ENCODE measurements around the gene LRRC28. TPM values are rescaled to one million over a fixed set of nuclear protein-coding genes. Genes with fewer than 3 reads are reported as not detected.

Gene LRRC28
- total and polyA plus RNA-seq, 8 donors, result 4.5 to 24.9 (median 15.2) TPM

DNA sequence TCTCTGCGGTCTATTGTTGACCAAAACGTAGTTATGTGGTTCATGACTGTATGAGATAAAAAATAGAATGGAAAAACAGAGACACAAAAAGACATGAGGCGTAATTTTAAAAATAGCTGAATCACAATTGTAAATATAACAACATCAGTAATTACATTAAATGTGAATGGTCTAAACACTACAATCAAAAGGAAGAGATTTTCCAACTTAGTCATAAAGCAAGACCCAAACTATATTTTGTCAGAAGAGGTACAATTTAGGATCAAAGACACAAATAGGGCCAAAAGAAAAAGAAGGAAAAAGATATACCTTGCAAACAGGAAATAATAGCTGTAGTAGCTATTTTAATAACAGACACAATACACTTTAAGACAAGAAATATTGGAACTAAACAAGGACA lies 61.5 kb downstream of the LRRC28 start:
- Histone ChIP-seq H3K27me3 (no peaks in the 10 kb centered on the region), H3K4me1 (no peaks in the 10 kb centered on the region), H3K4me3 (no peak overlapping the region), H3K9me3 (no peaks in the 10 kb centered on the region), H3K36me3 (no peaks in the 10 kb centered on the region), H3K27ac (no peak overlapping the region)
- intact Hi-C loops (cut with DNase I), result no loop called here
- TF ChIP-seq, protein P1, sequence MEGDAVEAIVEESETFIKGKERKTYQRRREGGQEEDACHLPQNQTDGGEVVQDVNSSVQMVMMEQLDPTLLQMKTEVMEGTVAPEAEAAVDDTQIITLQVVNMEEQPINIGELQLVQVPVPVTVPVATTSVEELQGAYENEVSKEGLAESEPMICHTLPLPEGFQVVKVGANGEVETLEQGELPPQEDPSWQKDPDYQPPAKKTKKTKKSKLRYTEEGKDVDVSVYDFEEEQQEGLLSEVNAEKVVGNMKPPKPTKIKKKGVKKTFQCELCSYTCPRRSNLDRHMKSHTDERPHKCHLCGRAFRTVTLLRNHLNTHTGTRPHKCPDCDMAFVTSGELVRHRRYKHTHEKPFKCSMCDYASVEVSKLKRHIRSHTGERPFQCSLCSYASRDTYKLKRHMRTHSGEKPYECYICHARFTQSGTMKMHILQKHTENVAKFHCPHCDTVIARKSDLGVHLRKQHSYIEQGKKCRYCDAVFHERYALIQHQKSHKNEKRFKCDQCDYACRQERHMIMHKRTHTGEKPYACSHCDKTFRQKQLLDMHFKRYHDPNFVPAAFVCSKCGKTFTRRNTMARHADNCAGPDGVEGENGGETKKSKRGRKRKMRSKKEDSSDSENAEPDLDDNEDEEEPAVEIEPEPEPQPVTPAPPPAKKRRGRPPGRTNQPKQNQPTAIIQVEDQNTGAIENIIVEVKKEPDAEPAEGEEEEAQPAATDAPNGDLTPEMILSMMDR (IDR thresholded peaks at IDR 0.05), result no peak
- FAIRE-seq (no peak), ATAC-seq (no peak), DNase-seq (no peak)
- 97 to 99% methylated on average over 3 of the region's 3 CpGs for WGBS, 2 donors

DNA sequence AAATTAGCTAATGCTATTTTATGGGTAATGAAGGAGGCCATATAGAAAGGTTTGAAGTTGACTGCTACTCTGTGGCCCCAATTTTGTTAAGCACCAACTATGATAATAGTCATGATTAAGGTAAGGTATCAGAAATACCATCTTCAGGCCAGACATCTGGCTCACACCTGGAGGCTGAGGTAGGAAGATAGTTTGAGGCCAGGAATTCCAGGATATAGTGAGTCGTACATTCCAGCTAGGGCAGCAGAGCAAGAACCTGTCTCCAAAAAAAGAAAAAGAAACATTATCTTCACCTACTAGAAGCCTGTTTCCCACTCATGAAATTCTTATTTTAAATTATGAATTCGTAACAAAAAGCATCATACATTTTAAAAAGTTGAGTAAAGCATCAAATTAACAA lies 64.4 kb downstream of the LRRC28 start:
- TF ChIP-seq, protein P1 (IDR thresholded peaks at IDR 0.05), result no peak
- H3K4me1 ChIP-seq, result no peaks in the 10 kb centered on the region
- DNase-seq (no peak), ATAC-seq (no peak), FAIRE-seq (no peak)
- no peaks in the 10 kb centered on the region for H3K9me3 ChIP-seq
- no peaks in the 10 kb centered on the region for H3K27me3 ChIP-seq
- H3K27ac ChIP-seq, result no peak overlapping the region
- H3K36me3 ChIP-seq, result no peaks in the 10 kb centered on the region
- intact Hi-C loops (cut with DNase I), result no loop called here
- H3K4me3 ChIP-seq, result no peak overlapping the region
- 92 to 99% methylated on average over 2 of the region's 2 CpGs for WGBS, 2 donors

- TF ChIP-seq, protein P1 (IDR thresholded peaks at IDR 0.05), result no peak
- FAIRE-seq, result no peak
Observed at GRCh38 chr15:99320374-99321215, 69.3 kb downstream of the LRRC28 start.

DNA sequence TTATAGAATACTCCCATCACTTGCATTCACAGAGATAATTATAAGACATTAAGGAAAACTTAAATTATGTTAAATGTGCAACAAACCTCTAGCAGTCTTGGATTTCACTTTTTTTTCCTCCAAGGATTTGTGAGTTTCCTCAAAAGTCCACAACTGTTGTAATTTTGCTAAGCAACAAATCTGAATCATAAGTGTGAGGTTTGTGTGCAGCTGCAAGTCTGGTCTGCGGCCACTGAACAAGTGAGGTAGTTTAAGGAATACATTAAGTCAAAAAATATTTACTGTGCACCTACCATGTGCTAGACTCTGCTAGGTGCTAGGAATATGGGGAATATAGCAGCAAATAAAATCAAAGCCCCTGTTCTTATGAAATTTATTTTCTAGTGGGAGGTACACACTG lies 70.2 kb downstream of the LRRC28 start:
- no peaks in the 10 kb centered on the region for H3K27me3 ChIP-seq
- no peak overlapping the region for H3K27ac ChIP-seq
- H3K36me3 ChIP-seq, result no peaks in the 10 kb centered on the region
- no peak overlapping the region for H3K4me3 ChIP-seq
- FAIRE-seq (no peak), DNase-seq (no peak), ATAC-seq (no peak)
- 96 to 100% methylated on average over 1 of the region's 1 CpG for WGBS, 2 donors
- H3K4me1 ChIP-seq, result peaks cover 0 to 3% (median 0%) of the 10 kb centered on the region in 3 donors
- intact Hi-C loops (cut with DNase I), result no loop called here
- H3K9me3 ChIP-seq, result no peaks in the 10 kb centered on the region
- TF ChIP-seq, protein P1 (IDR thresholded peaks at IDR 0.05), result no peak

More at GRCh38 chr15:99320374-99321215, 69.3 kb downstream of the LRRC28 start:
- Histone ChIP-seq H3K4me3 (no peak overlapping the region), H3K4me1 (no peaks in the 10 kb centered on the region), H3K27me3 (no peaks in the 10 kb centered on the region), H3K9me3 (no peaks in the 10 kb centered on the region), H3K36me3 (no peaks in the 10 kb centered on the region), H3K27ac (no peak overlapping the region)
- intact Hi-C loops (cut with DNase I), result no loop called here
- ATAC-seq (no peak), DNase-seq (no peak)
- 80% methylated on average over 1 of the region's 1 CpG for WGBS, 2 donors
